CD4-positive, alpha-beta T cell treated with Interleukin-15 for 1 hour (primary cell): Measurements from ENCODE around the gene CCR4.
"Not testable (repeated sequence)": the region's sequence is repeated elsewhere in the genome, so short reads cannot be mapped to it uniquely, and the experiment has no call there.

Experiments
- DNase-seq: peaks from one replicate; pipeline ENCODE4 v3.0.0-alpha.2; 2020

Gene CCR4

DNA sequence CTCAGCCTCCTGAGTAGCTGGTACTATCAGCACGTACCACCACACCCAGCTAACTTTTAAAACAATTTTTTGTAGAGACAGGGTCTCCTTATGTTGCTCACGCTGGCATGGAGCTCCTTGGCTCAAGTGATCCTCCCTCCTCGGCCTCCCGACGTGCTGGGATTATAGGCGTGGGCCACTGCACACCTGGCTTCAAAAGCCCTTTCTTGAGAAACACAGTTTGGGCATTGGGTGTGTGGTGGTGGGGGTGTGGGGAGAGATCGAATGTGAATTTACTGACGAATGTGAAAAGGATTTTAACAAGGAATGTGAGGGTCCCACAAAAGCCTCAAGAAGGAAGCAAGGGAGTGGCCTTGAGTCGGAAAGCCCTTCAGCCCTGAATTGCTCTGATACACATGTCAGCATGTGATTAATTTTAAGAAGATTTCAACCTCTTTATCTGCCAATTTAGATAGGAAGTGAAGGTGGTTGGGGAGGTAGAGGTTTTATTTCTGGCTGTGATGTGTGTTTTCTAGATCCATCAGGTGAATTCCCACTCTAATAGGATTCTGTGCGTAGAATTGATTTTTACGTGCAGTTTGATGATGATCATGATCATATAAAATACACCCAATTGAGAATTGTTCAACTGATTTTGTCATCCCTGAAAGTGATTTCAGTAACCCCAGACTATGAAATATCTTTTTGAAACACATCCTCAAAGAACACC lies 1.1 kb downstream of the CCR4 start:
- no peak for DNase-seq

DNA sequence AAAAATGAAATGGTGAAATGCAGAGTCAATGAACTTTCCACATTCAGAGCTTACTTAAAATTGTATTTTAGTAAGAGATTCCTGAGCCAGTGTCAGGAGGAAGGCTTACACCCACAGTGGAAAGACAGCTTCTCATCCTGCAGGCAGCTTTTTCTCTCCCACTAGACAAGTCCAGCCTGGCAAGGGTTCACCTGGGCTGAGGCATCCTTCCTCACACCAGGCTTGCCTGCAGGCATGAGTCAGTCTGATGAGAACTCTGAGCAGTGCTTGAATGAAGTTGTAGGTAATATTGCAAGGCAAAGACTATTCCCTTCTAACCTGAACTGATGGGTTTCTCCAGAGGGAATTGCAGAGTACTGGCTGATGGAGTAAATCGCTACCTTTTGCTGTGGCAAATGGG lies 3.1 kb downstream of the CCR4 start:
- no peak for DNase-seq

DNA sequence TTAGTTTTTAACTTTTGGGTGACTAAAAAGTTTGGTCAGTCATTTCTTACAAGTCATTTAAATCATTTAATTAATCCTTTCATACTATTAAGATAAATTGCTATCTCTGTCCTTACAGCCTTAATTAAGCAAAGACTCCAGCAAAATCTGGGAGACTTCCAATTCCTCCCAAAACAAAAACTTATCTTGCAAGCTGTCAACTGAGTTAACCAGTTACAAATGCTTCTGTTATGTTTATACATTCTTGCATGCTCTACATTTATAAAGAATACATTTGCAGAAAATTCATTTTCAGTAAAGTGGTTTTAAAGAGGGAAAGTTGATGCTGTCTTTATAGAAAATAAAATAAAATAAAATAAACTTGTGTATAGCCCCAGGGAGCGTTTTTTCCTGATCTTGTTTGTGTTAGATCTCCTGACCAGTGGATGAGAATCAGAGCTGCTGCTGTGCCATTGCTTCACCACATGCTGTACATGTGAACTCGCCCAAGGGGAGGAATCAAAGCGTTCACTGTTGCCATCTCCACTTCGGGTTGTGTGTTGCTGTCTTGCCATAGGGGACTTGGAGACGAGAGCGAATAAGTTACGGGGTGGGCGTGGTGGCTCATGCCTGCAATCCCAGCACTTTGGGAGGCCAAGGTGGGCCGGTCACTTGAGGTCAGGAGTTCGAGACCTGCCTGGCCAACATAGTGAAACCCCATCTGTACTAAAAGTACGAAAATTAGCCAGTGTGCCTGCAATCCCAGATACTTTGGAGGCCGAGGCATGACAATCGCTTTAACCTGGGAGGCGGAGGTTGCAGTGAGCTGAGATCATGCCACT lies 5.5 kb downstream of the CCR4 start:
- DNase-seq = no peak

DNA sequence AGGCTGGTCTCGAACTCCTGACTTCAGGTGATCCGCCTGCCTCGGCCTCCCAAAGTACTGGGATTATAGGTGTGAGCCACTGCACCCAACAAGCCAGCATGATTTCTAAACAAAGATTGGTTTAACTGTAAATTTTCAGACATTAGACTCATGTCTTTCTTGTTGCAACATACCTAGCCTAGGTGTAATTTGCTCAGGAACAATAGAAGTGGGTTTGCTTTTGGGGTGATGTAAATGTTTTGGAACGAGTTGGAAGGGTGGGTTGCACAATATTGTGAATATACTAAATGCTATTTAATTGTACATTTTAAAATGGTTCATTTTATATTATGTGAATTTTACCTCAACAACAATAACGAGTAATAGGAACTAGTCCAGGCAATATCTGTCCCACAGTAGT lies 7.1 kb downstream of the CCR4 start:
- DNase-seq = no peak

DNA sequence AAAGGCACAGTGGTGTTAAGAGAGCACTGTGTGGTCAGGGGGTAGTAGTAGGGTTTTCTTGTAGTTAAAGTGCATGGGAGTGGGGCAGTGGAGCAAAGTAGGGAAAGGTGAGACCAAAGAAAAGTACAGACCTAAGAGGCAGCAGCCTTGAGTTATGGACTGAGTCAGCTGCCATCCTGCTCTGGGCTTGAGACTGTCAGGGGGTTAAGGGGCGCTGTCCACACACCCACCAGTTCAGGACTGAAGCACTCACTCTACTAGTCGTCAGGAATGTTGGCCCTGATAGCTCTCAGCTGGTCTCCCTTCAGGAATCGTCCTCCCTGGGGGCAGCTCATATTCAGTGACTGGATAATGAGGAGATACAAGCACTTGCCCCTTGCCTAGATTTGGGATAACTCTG lies 7.9 kb downstream of the CCR4 start:
- no peak for DNase-seq

DNA sequence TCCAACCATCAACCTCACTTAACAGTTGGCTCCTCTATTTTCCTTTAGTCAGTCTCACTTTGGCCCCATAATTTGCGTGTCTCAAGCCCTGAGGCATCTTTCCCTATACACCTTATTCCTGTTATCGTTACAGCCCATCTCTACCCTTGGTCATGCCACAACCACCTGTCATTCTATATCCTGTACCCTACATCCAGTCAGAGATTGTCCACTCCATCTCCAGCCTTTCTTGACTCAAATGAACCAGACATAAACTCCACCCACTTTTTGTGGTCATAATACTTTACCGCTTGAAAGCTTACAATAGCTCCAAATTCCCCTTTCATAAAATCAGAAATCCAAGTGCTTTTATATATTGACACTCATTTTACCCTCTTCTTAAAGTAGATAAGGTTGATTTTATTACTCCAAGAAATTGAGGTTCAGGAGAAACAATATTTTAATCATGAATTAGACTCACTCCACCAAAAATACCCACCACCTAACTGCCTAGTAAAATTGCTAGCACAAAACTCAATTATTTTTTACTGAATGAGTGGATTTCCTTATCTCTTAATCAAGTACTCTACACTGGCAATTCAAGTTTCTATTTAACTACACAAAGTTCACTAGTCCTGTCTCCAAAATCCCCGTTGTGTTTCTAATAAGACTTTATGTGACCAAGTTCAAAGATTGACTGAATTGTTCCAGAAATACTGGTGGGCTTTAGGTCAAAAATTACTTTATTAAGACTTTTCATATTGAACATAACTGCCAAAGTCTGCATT lies 9.1 kb downstream of the CCR4 start:
- no peak for DNase-seq

DNA sequence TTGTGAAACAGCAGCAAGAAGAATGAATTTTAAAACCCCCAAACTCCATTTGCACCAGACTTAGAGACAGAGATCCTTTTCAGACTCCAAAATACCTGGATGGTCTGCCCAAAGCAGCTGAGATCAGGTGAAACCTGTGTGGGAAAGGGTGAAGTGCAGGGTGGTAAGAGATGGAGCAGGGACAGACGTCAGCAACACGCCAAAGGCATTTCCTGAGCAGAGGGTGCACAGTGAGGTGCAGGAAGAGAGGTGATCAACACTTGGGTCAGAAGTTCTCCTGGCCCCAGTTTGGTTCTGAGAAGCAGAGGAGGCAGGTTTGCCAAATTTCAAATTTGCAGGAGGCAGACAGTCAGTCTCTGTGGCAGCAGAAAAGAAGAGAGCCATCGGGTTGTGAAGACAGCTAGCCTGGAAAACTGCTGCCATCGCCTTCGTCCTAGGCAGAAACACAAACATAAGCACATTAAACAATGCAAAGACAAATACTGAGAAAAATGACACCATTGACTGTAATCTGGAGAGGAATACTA lies 9.8 kb downstream of the CCR4 start:
- peak; percentile 58 for DNase-seq

DNA sequence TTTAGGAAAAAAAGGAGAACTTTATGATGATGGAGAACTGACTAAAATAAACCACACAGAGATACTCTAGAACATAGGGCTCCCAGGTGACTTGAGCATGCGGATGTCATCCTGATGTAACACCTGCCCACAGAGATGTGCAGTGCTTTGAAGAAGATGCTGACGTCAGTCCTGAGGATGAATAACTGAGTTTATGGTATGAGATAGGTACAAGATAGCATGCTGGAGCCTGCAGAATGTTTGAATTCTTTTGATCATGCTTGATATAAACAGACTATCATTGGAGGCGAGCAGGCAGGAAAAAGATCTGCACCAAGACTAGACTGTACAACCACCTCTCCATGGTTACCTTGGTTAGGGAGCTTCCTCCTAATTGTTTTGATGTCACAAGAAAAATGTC lies 12.4 kb downstream of the CCR4 start:
- DNase-seq = peak; percentile 41

DNA sequence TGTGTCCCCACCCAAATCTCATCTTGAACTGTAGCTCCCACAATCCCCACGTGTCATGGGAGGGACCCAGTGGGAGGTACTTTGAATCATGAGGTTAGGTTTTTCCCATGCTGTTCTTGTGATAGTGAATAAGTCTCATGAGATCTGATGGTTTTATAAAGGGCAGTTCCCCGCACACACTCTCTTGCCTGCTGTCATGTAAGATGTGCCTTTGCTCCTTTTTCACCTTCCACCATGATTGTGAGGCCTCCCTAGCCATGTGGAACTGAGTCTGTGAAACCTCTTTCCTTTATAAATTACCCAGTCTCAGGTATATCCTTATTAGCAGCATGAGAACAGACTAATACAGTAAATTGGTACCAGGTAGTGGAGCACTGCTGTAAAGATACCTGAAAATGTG lies 13.3 kb downstream of the CCR4 start:
- DNase-seq = not testable (repeated sequence)

DNA sequence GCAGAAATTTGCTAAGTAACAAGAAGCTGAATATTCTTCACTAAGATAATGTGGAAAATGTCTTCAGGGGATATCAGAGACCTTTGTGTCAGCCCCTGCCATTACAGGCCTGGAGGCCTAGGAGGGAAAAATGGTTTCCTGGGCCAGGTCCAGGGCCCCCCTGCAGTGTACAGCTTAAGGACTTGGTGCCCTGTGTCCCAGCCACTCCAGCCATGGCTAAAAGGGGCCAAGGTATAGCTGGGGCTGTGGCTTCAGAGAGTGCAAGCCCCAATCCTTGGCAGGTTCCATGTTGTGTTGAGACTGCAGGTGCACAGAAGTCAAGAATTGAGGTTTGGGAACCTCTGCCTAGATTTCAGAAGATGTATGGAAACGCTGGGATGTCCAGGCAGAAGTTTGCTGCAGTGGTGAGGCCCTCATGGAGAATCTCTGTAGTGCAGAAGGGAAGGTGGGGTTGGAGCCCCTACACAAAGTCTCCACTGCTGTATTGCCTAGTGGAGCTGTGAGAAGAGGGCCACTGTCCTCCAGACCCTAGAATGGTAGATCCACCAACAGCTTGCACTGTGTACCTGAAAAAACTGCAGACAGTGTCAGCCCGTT lies 14.3 kb downstream of the CCR4 start:
- DNase-seq = not testable (repeated sequence)

DNA sequence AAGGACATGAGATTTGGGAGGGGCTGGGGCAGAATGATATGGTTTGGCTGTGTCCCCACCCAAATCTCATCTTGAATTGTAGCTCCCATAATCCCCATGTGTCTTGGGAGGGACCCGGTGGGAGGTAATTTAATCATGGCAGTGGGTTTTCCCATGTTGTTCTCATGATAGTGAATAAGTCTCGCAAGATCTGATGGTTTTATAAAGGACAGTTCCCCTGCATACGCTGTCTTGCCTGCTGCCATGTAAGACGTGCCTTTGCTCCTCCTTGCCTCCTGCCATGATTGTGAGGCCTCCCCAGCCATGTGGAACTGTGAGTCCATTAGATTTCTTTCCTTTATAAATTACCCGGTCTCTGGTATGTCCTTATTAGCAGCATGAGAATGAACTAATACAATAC lies 15.2 kb downstream of the CCR4 start:
- not testable (repeated sequence) for DNase-seq

DNA sequence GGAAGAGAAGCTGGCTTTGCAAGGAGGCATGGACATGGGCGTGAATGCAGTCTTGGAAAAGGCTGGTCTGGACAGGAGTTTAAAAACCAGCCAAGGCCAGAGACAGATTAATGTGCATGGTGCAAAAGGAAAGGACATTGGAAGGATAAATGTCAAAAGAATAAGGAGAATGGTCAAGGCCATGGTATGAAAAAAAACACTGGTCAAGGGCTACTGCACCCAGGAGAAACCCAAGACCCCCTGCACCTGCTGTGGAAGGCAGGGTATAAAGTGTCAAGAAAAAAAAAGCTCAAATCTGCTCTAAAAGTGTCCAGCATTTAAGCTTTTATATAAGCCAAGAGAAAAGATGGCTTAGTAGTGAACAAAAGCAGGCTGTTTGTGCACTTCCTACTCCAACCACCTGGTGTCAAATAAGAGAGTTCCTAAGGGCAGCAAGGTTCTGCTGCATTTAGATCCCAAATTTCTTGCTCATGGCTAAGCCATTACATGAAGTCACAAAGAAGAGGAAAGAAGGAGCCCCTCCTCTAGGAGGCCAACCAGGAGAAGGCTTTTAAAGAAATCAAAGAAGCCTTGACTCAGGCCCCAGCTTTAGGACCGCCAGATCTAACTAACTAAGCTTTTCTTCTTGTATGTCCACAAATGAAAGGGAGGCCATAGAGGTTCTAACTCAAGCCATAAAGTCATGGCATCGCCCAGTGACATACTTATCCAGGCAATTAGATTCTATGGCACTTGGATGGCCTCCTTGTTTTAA lies 16.9 kb downstream of the CCR4 start:
- DNase-seq = no peak

DNA sequence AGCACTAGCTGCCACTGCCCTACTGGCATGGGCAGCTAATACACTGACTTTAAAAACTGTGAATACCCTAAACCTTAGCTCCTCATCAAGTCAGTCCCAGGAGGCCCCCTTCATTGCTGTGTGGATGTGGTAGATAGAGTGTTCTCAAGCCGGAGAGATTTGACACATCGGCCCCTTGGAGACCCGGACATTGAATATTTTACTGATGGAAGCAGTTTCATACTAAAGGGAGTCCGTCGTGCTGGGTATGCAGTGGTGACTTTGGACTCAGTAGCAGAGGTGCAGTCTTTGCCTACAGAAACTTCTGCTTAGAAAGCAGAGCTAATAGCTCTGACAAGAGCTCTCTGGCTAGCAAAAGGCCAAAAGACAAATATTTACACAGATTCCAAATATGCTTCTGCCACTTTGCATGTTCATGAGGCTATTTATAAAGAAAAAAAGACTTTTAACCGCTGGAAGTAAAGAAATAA lies 17.5 kb downstream of the CCR4 start:
- DNase-seq = no peak

DNA sequence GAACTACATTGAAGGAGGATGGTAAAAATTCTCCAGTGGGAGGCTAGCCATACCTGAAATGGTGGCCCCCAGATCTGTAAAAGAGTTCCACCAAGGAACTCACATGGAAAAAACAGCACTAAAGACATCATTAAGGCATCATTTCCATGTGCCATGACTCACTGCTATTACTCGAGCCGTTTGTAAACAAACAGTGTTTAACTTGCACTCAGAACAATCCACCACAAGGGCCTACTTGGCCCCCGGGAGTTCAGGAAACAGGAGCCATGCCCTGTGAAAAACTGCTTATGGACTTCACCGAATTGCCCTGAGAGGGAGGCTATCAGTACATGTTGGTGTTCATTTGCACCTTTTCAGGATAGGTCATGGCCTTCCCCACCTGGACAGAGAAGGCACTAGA lies 18.2 kb downstream of the CCR4 start:
- DNase-seq = no peak

DNA sequence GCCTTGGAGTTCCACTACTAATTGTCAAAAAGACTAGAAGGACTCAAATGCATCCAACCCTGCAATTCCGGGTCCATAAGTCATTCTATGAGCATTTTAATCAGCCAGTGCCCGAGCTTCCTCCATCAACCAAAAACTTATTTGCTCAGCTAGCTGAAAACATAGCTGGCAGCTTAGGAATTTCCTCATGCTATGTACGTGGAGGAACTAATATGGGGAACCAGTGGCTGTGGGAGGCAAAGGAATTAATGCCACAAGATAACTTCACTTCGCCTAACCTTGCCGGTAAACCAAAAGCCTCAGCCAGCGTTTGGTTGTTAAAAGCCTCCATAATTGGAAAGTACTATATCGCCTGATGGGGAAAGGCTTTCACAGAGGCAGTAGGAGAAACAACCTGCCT lies 19.8 kb downstream of the CCR4 start:
- DNase-seq = not testable (repeated sequence)

DNA sequence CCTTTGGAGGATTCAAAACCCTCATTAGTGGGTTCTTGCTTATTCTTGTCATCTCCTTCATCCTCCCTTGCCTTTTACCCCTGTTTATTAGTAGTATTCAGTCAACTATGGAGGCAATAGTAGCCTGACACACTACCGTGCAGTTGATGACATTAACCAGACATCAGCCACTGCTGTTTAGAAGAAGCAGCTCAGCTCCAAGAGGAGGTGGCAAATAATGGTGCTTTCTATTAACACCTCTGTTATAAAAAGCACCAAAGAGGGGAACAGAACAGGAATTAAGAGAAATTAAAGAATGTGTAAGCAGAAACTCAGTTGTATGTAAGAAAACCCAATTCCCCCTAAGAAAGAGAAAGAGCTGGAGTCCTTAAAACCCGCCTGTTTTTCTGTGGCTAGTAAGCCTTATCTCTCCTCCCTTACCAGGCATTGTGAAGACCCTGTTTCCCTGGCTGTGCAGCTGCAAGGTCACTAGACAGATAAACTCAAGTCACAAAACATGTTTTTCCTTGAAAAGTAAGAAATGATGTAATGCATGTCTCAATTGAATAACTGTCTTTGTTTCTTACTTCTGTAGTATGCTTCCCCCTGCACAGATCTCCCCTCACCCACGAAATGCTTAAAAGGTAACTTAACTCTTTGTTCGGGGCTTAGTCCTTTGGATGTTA lies 21.2 kb downstream of the CCR4 start:
- DNase-seq = no peak

DNA sequence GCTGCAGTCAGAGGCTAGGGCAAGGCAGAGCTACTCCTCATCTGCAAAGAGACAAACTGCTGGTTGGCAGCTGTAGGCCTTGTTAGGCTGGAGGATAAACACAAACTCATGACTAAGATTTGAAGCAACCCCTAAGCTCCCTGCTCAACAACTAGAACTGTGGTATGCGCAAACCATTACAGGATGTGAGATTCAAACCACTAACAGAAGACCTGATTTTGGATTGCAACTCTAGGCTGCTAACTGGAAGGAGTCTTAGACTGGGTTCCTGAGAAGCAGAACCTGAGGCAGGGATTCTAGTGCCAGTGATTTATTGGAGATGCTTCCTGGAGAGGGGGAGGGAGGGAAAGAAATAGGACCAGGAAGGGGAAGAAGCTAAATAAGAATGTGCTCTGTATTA lies 22.5 kb downstream of the CCR4 start:
- DNase-seq = no peak

DNA sequence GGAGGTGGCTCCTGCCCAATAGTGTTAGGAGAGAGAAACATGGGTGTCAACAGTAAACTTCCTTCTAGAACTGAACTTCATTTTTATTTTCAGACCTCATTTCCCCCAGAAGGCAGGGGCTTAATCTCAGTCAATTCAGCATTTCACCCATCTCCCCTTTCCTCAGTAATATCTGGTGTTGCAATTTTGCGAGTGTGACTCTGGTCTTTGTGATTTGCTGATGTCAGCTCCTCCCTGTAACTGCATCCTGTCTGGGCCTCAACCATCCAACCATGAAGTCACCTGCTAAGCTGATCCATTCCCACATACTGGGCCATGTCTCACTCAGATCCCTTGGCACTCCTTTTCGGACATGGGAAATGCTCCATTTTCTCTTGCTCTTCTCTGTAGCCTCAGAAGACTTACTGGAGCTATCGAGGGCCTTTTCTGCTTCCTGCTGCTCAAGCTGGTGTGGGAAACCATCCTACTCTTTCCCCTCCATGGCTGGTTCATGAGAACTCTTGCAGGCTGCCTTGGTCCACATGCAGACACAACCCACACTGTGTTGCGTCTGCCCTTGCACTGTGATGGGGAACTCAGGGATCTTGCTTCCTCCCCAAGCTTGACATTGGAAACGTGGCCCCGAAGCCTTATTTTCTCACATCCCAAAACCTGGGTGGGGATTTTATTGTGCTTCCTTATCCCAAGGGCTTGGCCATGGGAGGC lies 24.6 kb downstream of the CCR4 start:
- no peak for DNase-seq

DNA sequence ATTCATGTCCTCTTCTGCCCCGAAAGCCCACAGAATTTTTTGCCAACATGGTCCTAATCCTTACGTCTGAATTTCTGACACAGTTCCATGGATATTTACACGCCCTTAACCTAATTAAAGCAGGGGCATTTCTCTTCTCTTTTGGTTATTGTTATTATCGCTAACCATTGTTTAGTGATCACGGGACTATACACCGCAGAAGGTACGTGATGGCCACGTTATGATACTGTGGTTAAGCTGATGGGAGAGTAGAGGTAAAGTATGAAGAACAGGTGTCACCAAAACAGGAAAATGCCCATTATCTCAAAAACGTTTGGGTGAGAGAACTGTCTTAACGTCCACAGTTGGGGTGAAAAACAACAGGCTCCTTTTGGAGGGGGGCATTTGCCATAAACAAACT lies 26.4 kb downstream of the CCR4 start:
- no peak for DNase-seq

DNA sequence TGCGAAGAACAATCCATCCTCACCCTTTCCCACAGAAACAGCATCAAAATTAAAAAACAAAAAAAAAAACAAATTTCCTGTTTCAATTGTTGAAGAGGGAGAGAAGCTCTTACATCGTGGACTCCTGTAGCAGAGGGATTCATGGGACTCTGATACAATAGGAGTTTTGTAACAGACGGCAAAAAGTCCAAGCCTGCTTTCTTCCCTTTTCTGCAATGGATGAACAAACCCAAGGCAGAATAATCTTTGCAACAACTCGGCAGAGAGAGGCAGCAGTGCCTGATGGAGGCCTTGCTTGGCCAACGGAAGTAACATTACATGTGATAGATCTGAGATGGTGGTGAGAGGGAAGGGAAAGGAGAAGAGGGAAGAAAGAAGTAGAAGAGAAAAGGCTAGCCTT lies 26.9 kb downstream of the CCR4 start:
- DNase-seq = no peak

DNA sequence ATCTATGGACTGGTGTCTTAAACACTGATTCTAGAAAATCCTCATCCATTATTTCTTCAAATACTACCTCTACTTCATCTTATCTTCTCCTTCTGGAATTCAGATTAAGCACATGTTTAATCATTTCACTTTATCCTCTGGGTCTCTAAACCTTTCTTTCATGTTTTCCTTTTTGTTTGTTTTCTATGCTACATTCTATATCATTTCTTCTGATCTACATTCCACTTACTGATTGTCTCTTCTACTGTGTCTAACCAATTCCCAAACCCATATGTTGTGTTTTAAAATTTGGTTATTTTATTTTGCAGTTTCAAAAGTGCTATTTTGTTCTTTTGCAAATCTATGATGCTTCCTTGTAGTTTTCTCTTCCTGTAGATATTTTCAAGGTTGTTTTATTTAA lies 31.7 kb downstream of the CCR4 start:
- no peak for DNase-seq
